ENCODE results near the gene TM4SF4. TPM values are rescaled to one million over a fixed set of nuclear protein-coding genes. Genes with fewer than 3 reads are reported as not detected.

TM4SF4 gene
- total RNA-seq, 1 donor from 2014 or later = 0.21 TPM

DNA sequence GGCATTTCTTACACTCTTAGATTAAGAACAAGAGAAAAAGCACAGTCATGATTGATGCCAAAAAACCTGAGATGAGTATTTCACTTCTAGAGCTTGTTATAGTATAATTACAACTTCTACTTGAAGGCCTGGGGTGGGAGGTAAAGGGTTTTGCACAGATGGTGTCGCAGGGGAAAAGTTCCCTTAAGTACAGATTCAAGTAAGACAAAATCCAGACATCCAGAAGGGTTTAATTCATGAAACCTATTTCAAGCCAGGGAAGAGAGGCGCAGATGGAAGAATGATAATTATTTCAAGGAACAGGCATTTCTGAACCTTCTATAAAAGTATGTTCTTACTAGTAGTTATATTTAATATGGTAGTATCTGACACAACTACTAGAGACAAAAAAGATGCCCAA is 70.6 kb downstream of the TM4SF4 start:
- no peak for DNase-seq (ENCODE audit: low read depth)

DNA sequence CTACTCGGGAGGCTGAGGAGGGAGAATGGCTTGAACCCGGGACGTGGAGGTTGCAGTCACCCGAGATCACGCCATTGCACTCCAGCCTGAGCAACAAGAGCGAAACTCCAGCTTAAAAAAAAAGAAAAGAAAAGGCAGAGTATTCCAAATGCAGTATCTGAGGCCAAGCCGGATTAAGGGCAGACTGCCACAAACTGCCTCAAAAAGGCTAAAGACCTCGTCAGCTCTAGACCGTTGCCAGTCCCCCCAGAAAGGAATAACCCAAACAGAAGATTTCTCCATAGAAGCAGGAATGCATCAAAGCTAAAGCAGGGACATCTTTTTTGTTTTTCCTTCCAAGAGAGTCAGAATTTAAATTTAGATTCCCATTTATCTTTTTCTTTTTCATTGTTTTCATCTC is 72.9 kb downstream of the TM4SF4 start:
- DNase-seq (ENCODE audit: low read depth) = no peak

DNA sequence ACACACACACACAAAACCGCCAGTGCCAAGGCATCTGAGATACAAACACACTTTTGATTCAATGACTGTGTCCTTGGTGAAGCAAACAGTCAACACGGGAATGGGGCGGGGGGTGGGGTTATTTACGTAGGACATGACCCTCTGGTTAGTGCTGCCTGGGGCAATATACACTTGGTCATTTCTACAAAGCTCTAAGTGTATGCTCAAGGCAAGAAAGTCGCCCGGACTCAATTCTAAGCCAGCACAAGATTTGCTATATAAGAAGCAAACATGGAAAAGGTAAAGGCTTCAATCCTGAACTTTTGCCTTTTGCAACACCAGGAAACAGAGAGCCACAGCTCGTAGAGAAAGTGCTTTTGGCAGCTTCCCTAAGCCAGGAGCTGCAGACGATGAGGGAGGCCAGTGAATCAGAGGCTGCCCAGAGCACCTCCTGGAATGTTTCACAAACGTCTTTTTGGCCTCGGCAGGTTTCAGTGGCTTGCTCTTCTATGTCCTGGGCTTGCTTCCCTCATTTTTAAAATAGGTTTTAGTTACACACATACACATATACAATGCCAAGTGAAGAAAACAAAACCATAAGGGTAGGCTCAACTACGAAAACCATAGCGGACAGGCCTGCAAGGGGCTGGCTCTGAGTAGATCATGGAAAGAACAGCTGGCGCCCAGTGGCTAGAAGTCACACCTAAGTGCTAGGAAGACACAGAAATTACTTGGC is 73.6 kb downstream of the TM4SF4 start:
- no peak for DNase-seq (ENCODE audit: low read depth)

DNA sequence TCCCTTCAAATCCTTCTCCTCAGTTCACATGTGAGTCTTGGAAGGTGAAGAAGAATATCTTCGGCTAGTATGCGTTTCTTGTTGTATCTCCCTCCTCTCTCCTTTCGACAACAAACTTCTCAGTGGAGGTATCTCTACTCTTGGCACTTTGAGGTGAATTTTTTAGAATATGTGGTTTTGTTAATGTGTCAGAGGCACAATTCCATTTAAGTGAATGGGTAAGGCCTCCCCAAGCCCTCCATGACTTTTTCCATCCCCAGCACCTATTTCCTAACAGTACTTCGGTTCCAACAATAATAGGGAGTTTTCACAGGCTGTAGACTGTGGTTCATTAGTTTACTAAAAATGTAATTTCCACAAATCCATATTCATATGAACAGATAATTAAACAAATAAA is 74.2 kb downstream of the TM4SF4 start:
- no peak for DNase-seq (ENCODE audit: low read depth)

DNA sequence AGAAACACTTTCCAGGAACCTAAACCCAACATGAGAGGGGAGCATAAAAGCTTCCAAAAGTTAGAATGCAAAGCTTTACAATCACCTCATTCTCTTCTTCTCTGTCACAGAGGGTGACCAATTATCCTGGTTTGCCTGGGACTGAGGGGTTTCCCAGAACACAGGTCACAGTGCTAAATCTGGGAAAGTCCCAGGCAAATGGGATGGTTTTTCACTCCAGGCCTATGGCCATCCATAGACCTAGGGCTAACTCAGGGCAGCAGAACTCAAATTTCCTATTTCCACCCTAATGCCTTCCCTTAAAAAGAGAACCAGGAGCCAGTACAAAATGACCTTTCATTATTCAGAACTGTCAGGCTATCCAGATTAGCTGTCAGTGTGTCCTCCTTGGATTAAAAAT is 77.0 kb downstream of the TM4SF4 start:
- no peak for DNase-seq (ENCODE audit: low read depth)

DNA sequence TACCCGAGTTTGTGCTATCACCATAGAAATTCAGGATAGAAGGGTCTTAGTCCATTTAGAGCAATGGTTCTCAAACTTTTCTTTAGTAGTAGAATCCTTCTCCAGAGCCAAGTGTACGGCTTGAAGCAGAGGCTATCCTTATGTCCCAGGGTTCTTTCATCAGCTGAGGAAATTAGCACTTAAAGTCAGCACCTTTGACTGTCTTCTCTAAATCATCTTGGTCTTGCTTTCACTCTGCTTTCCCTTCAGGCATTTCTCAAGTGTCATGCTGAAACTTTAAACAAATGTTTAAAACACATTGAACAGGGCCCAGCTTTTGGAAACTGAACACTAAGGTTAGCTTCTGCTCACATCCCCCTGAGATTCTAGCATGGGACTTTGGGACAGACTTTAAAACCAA is 78.2 kb downstream of the TM4SF4 start:
- DNase-seq (ENCODE audit: low read depth) = no peak

Other genes starting within 250 kb of the TM4SF4 start
- gene TM4SF18, start 141.1 kb upstream of the TM4SF4 start, total RNA-seq = 0.19 TPM in 1 of 2 replicates, not detected in the other
- gene TM4SF1, start 97.0 kb upstream of the TM4SF4 start, total RNA-seq = 39.1 and 68.9 TPM in 2 replicates
- gene WWTR1, start 183.3 kb downstream of the TM4SF4 start, total RNA-seq = 141 and 259 TPM in 2 replicates